Measurements from ENCODE around the gene HDAC4. TPM values are rescaled to one million over a fixed set of nuclear protein-coding genes. Genes with fewer than 3 reads are reported as not detected.

HDAC4 gene
- total and polyA plus RNA-seq, 9 of the 15 experiments (the other 6 are each of a cell fraction or from before 2014, with no cell fraction given) = 0.11 to 20.2 (median 4.0) TPM

DNA sequence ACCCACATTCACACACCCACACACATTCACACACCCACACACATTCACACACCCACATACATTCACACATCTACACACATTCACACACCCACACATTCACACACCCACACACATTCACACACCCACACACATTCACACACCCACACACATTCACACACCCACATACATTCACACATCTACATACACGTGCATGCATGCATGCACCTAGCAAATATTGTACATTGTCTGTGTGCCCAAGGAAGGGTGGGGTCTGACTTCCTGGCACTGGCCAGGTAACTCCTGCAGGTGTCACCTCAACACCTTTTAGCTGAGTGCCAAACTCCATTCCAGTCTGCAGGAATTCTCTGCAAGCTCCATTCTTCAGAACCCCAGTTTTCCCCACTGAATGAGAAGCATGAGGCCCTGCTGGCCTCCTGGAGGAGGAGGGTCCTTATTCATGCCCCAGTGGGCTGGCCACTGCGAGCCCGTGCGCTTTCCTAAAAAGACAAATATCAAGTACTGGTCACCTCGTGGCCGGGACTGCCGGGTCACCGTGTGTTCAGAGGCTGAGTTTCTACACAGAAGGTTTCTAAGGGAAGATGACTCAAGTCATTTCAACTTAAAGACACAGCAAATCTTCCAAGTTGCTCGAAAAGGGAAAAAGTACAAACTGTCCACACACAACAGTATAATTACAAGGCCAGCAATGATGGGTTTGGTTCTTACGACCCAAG is 131.5 kb downstream of the HDAC4 start:
- Histone ChIP-seq H3K9ac (ENCODE audit: insufficient read depth in 1 of 2, low read depth in 2 of 2, low read length in 2 of 2) (no peak overlapping the region), H3K27me3 (ENCODE audit: control insufficient read depth in 2 of 2, insufficient read depth in 2 of 2, low read length in 2 of 2) (no peaks in the 10 kb centered on the region), H2AFZ (ENCODE audit: low read depth, low read length) (no peak overlapping the region), H3K36me3 (ENCODE audit: control insufficient read depth, insufficient read depth, low read length) (peaks cover 2% of the 10 kb centered on the region; the same call in 1 of the 3 replicates), H3K9me1 (ENCODE audit: control insufficient read depth, insufficient read depth, low read length) (no peaks in the 10 kb centered on the region), H3K9me3 (replicated peaks; ENCODE audit: control insufficient read depth, insufficient read depth, low read depth, low read length) (no peaks in the 10 kb centered on the region), H3K4me2 (ENCODE audit: insufficient read depth, low read length) (no peak overlapping the region), H3K4me3 (no peak overlapping the region), H3K79me2 (ENCODE audit: control insufficient read depth, insufficient read depth, low read length) (peaks cover 92% of the 10 kb centered on the region), H4K20me1 (replicated peaks; ENCODE audit: control insufficient read depth, insufficient read depth, low read length) (peaks cover 19% of the 10 kb centered on the region; the same call in 1 of the 2 replicates), H3K27ac (ENCODE audit: extremely low read depth, low read depth, low read length) (no peak overlapping the region), H3K4me1 (replicated peaks in 1 of 2; ENCODE audit: control insufficient read depth in 2 of 2, insufficient read depth in 2 of 2, low read length in 2 of 2) (peaks cover 37 to 43% of the 10 kb centered on the region in 2 experiments; a peak in 4 of 5 replicates)
- POLR2A ChIA-PET = no interaction called here
- no peak for FAIRE-seq
- no peak for DNase-seq (ENCODE audit: extremely low read depth in 1 of 4, low spot score in 3 of 4)
- BruUV-seq (replicated peaks) = no TSS peak
- no peak for ATAC-seq
- intact Hi-C loops (cut with micrococcal nuclease) (loop anchor here (5.0 to 10.0 kb wide), 2 partner anchors 128 to 235 kb away; no protein-coding TSS in a partner anchor), in situ Hi-C loops (cut with MboI) (no loop called here)
- WGBS (ENCODE audit: insufficient coverage, low coverage, missing lambda C conversion rate) = 61% methylated on average over 7 of the region's 10 CpGs
- CTCF ChIA-PET (ENCODE audit: low intra/inter-chr PET ratio) = no interaction called here
- TF ChIP-seq ZNF75A (CRISPR knock-in tag; IDR thresholded peaks at IDR 0.05) (no peak), NCOA2 (IDR thresholded peaks at IDR 0.05; ENCODE audit: partially characterized antibody in 2 of 2) (no peak), SREBF2 (CRISPR knock-in tag; IDR thresholded peaks at IDR 0.05) (no peak), DACH1 (IDR thresholded peaks at IDR 0.05; ENCODE audit: partially characterized antibody) (no peak), IRF2 (CRISPR knock-in tag; IDR thresholded peaks at IDR 0.05) (no peak), HDAC1 (IDR thresholded peaks at IDR 0.05) (0 out of 4 replicates have a peak, but pooled peaks of 1 of the 2 experiments have one; percentile 23), TRIM24 (IDR thresholded peaks at IDR 0.05) (peak in 1 of 2 experiments; percentile 54; a peak in 1 of 4 replicates), CREB1 (IDR thresholded peaks at IDR 0.05) (no peak), CREB1 (CRISPR knock-in tag; IDR thresholded peaks at IDR 0.05) (no peak), TEAD4 (IDR thresholded peaks at IDR 0.05; ENCODE audit: low read length) (peak; percentile 71), TEAD4 (CRISPR knock-in tag; IDR thresholded peaks at IDR 0.05; ENCODE audit: borderline replicate concordance) (no peak), ZNF3 (CRISPR knock-in tag; IDR thresholded peaks at IDR 0.05) (no peak), POLR2B (IDR thresholded peaks at IDR 0.05; ENCODE audit: low read depth, partially characterized antibody) (no peak), RCOR1 (IDR thresholded peaks at IDR 0.05; ENCODE audit: borderline replicate concordance in 1 of 2, low read depth in 2 of 2, low read length in 2 of 2) (no peak), ZNF324 (CRISPR knock-in tag; IDR thresholded peaks at IDR 0.05) (no peak), BRD4 (IDR thresholded peaks at IDR 0.05) (no peak), KDM2B (CRISPR knock-in tag; IDR thresholded peaks at IDR 0.05) (no peak), KLF10 (CRISPR knock-in tag; IDR thresholded peaks at IDR 0.05) (no peak)
- TF ChIP-seq, protein P1, sequence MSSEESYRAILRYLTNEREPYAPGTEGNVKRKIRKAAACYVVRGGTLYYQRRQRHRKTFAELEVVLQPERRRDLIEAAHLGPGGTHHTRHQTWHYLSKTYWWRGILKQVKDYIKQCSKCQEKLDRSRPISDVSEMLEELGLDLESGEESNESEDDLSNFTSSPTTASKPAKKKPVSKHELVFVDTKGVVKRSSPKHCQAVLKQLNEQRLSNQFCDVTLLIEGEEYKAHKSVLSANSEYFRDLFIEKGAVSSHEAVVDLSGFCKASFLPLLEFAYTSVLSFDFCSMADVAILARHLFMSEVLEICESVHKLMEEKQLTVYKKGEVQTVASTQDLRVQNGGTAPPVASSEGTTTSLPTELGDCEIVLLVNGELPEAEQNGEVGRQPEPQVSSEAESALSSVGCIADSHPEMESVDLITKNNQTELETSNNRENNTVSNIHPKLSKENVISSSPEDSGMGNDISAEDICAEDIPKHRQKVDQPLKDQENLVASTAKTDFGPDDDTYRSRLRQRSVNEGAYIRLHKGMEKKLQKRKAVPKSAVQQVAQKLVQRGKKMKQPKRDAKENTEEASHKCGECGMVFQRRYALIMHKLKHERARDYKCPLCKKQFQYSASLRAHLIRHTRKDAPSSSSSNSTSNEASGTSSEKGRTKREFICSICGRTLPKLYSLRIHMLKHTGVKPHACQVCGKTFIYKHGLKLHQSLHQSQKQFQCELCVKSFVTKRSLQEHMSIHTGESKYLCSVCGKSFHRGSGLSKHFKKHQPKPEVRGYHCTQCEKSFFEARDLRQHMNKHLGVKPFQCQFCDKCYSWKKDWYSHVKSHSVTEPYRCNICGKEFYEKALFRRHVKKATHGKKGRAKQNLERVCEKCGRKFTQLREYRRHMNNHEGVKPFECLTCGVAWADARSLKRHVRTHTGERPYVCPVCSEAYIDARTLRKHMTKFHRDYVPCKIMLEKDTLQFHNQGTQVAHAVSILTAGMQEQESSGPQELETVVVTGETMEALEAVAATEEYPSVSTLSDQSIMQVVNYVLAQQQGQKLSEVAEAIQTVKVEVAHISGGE (CRISPR knock-in tag; IDR thresholded peaks at IDR 0.05) = no peak
- TF ChIP-seq, protein P2, sequence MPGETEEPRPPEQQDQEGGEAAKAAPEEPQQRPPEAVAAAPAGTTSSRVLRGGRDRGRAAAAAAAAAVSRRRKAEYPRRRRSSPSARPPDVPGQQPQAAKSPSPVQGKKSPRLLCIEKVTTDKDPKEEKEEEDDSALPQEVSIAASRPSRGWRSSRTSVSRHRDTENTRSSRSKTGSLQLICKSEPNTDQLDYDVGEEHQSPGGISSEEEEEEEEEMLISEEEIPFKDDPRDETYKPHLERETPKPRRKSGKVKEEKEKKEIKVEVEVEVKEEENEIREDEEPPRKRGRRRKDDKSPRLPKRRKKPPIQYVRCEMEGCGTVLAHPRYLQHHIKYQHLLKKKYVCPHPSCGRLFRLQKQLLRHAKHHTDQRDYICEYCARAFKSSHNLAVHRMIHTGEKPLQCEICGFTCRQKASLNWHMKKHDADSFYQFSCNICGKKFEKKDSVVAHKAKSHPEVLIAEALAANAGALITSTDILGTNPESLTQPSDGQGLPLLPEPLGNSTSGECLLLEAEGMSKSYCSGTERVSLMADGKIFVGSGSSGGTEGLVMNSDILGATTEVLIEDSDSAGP (CRISPR knock-in tag; IDR thresholded peaks at IDR 0.05) = no peak
